Coronary artery (tissue), 2 donors: Measurements from ENCODE around the gene FAM98B.

Experiments
- DNase-seq: peaks from one replicate; pipeline ENCODE4 v3.0.0-alpha.2; 2017; ENCODE audit warnings: low spot score
- H3K27ac ChIP-seq, 2 donors: fragments of 200-600 bp; sonication (generic); one replicate each; pipeline ENCODE4 v1.5.1; 2016 to 2019
- H3K4me3 ChIP-seq: fragments of 200-600 bp; sonication (generic); 2 replicates; pipeline ENCODE4 v1.5.1; 2016; ENCODE audit warnings: mild to moderate bottlenecking, moderate library complexity
- CTCF ChIP-seq: fragments of 200-600 bp; sonication (generic); IDR thresholded peaks from one replicate; pipeline ENCODE4 v1.5.1; 2019; ENCODE audit warnings: antibody characterized with exemption

FAM98B gene

GRCh38 chr15:38475361-38475760, 21.4 kb downstream of the FAM98B start:
- DNase-seq = no peak
- no peak for TF ChIP-seq CTCF
- Histone ChIP-seq H3K27ac (no peak overlapping the region), H3K4me3 (no peak overlapping the region)

DNA sequence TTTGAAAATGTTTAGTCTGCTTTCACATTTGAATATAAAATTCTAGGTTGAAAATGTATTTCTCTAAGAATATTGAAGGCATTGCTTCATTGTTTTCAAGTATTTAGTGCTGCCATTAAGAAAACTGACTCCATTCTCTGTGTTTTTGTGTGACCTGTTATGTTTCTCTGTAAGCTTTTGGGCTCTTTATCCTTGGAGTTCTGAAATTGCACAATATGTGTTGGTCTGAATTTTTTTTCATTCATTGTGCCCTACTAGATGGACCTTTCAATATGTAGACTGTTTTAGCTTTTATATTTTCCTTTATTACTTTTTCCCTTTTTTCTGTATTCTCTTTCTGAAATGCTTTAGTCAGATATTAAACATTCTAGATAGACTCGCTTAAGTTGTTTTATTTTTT, 22.2 kb downstream of the FAM98B start:
- no peak for DNase-seq
- TF ChIP-seq CTCF = no peak
- Histone ChIP-seq H3K27ac (no peak overlapping the region), H3K4me3 (no peak overlapping the region)

DNA sequence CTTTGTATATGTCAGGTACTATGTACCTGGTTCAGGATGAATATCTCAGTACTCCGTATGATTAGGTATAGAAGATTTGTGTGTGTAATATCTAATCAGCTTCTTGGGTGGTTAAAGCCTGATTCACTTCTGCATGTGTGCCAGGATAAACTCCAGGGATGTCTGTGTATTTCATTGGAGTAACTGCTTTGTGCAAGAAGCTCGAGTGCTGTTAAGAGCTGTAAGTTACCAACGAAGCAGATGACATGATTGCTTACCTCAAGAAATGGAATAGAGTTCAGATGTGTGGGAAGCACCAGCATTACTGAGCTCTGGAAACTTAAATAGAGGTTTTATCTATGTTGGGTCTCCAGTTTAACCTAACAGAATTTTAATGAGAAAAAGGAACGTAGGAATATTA, 23.7 kb downstream of the FAM98B start:
- Histone ChIP-seq H3K4me3 (no peak overlapping the region), H3K27ac (no peak overlapping the region)
- DNase-seq = no peak
- no peak for TF ChIP-seq CTCF

DNA sequence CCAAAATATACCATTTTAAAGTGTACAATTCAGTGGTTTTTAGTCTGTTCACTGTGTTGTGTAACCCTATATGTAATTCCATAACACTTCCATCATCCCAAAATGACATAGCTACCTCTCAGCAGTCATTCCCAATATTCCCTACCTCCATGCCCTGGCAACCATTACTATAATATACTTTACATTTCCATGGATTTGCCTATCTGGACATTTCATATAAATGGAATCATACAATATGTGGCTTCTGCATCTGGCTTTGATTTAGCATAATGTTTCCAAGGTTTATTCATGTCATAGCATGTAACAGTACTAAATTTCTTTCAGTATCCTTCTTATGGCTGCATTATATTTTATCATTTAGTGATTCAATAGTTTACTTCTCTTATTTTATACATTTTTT, 25.3 kb downstream of the FAM98B start:
- no peak overlapping the region for H3K4me3 ChIP-seq
- no peak overlapping the region for H3K27ac ChIP-seq
- DNase-seq = no peak
- TF ChIP-seq CTCF = no peak

DNA sequence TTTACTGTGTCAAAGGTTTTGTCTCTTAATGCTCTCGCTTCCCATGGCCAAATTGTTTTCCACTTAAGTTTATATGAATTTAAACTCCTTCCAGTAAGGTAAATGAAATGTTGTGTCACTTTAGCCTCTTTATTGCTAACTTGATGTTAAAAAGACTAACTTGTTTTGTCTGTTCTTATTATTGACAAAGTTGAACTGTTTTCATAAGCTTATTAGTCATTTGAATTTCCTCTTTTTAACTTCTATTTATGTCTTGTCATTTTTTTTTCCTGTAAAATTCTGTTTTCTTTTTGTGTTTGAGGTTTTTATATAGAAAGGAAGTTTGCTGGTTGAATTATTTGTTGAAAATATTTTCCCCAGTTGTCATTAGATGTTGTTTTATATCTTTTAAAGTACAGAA, 25.8 kb downstream of the FAM98B start:
- no peak for TF ChIP-seq CTCF
- Histone ChIP-seq H3K4me3 (no peak overlapping the region), H3K27ac (no peak overlapping the region)
- no peak for DNase-seq

GRCh38 chr15:38481113-38481512, 27.2 kb downstream of the FAM98B start:
- no peak overlapping the region for H3K27ac ChIP-seq
- no peak overlapping the region for H3K4me3 ChIP-seq
- DNase-seq = no peak
- no peak for TF ChIP-seq CTCF

DNA sequence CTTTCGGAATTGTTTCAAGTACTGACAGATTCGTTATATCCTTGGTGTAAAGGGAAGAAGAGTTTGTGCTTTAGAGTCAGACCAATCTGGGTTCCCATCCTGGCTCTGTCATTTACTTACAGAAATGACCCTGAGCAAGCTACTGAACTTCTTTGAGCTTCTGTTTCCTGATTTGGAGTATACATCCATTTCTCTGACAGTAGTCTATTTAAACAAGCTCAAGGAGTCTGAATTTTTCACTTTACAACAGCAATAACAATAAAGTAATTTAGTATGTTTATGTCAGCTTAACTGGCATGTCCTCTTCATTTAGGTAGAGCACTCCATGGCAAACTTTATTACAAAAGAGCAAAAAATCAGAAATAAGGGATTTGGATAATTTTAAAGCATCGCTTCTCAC, 27.8 kb downstream of the FAM98B start:
- DNase-seq = no peak
- TF ChIP-seq CTCF = no peak
- no peak overlapping the region for H3K4me3 ChIP-seq
- no peak overlapping the region for H3K27ac ChIP-seq
